GM12878 (cell line): ENCODE measurements around the gene NTM. TPM values are rescaled to one million over a fixed set of nuclear protein-coding genes. Genes with fewer than 3 reads are reported as not detected.

Experiments
- ATAC-seq: fragments of 200-7000 bp; cut with Tn5 transposase; 3 replicates; pipeline ENCODE4 v1.9.1; 2020; ENCODE audit warnings: mild to moderate bottlenecking, moderate library complexity
- BruUV-seq: library from RNA; stranded (reverse); fragments of 400-500 nt; replicated peaks from 2 replicates; lab custom pipeline; 2021; lab: Mats Ljungman, UMichigan
- CTCF ChIA-PET: fragments of 300-600 bp; sonication (Branson Sonifier 250); formaldehyde crosslinking; extraction: SDS; loops from one replicate; lab custom pipeline; 2021; ENCODE audit warnings: inconsistent platforms; lab: Yijun Ruan, JAX
- POLR2A ChIA-PET: fragments of 350-600 bp; formaldehyde crosslinking; extraction: SDS; loops from one replicate; lab custom pipeline; 2021; ENCODE audit warnings: inconsistent platforms; lab: Charles Lee
- RAD21 ChIA-PET: fragments of 300-600 bp; sonication (Branson Sonifier 250); formaldehyde crosslinking; loops from one replicate; lab custom pipeline; 2023; ENCODE audit warnings: antibody characterized with exemption; ENCODE audit not compliant: unreplicated experiment; lab: Charles Lee
- SMC1A ChIA-PET: fragments of 300-600 bp; sonication (Branson Sonifier 250); formaldehyde crosslinking; loops from one replicate; lab custom pipeline; 2023; ENCODE audit not compliant: unreplicated experiment, uncharacterized antibody; lab: Charles Lee
- DNase-seq: peaks from one replicate; pipeline ENCODE4 v3.0.0-alpha.2; 2011; ENCODE audit warnings: low read depth, low spot score
- FAIRE-seq: peaks from 3 replicates; lab custom pipeline; 2011; peaks lifted over from hg19 to GRCh38; lab: Jason Lieb, UNC
- H2AFZ ChIP-seq: 2 replicates; pipeline ENCODE4 v1.6.0; 2011; ENCODE audit warnings: low read depth, low read length, control low read depth; ENCODE audit not compliant: control insufficient read depth
- H3K27ac ChIP-seq: 2 replicates; pipeline ENCODE4 v1.5.1; 2011; ENCODE audit warnings: control low read depth; ENCODE audit not compliant: control insufficient read depth, insufficient read depth
- H3K27me3 ChIP-seq, 2 experiments: replicated peaks in 1 of 2; 2 replicates each; pipeline versions ENCODE4 v1.6.0 to v1.6.1; 2011; ENCODE audit warnings: low read length in 1 of 2; ENCODE audit not compliant: control insufficient read depth in 2 of 2, insufficient read depth in 2 of 2
- H3K36me3 ChIP-seq, 2 experiments: 2 replicates each; pipeline ENCODE4 v1.5.1; 2011; ENCODE audit warnings: low read length in 1 of 2; ENCODE audit not compliant: control insufficient read depth in 2 of 2, insufficient read depth in 2 of 2
- H3K4me1 ChIP-seq: 2 replicates; pipeline ENCODE4 v1.6.1; 2011; ENCODE audit warnings: mild to moderate bottlenecking, low read length, moderate library complexity, mixed read lengths; ENCODE audit not compliant: control insufficient read depth, insufficient read depth
- H3K4me2 ChIP-seq: 2 replicates; pipeline ENCODE4 v1.6.0; 2011; ENCODE audit warnings: control low read depth; ENCODE audit not compliant: control insufficient read depth, insufficient read depth
- H3K4me3 ChIP-seq: fragments of 200-600 bp; sonication (generic); 2 replicates; pipeline ENCODE4 v1.5.1; 2016
- H3K79me2 ChIP-seq: 2 replicates; pipeline ENCODE4 v1.6.0; 2011; ENCODE audit warnings: low read length; ENCODE audit not compliant: control insufficient read depth, insufficient read depth
- H3K9ac ChIP-seq: 2 replicates; pipeline ENCODE4 v1.8.0; 2011; ENCODE audit warnings: low read length, control low read depth, mixed read lengths; ENCODE audit not compliant: control insufficient read depth, insufficient read depth
- H3K9me3 ChIP-seq: replicated peaks from 3 replicates; pipeline ENCODE4 v1.5.1; 2011; ENCODE audit warnings: mild to moderate bottlenecking, low read length; ENCODE audit not compliant: control insufficient read depth, insufficient read depth
- H4K20me1 ChIP-seq: 2 replicates; pipeline ENCODE4 v1.6.0; 2011; ENCODE audit not compliant: control insufficient read depth, insufficient read depth
- BACH1 ChIP-seq: fragments of 450-650 bp; IDR thresholded peaks from 2 replicates; pipeline ENCODE4 v1.6.1; 2017; ENCODE audit warnings: mild to moderate bottlenecking, borderline replicate concordance
- BHLHE40 ChIP-seq, 2 experiments: fragments of 450-650 bp in 1 of 2; IDR thresholded peaks; 2 replicates each; pipeline ENCODE4 v1.6.1; 2011 to 2017; ENCODE audit warnings: low read depth in 2 of 2, borderline replicate concordance in 1 of 2, improper control_type of control experiment in 1 of 2, low read length in 1 of 2, mild to moderate bottlenecking in 1 of 2
- NFXL1 ChIP-seq: fragments of 450-650 bp; IDR thresholded peaks from 2 replicates; pipeline ENCODE4 v1.6.1; 2017; ENCODE audit warnings: antibody characterized with exemption, mild to moderate bottlenecking, borderline replicate concordance
- STAT3 ChIP-seq: IDR thresholded peaks from 2 replicates; pipeline ENCODE4 v1.6.1; 2011; ENCODE audit warnings: low read depth, low read length, improper control_type of control experiment
- ZNF274 ChIP-seq: IDR thresholded peaks from one replicate; pipeline ENCODE4 v1.8.0; 2011; ENCODE audit not compliant: insufficient read length, insufficient read depth
- WGBS: methylation state at CpG from one replicate; pipeline ENCODE4 v1.1.6; 2016; ENCODE audit warnings: low lambda C conversion rate; ENCODE audit not compliant: insufficient replicate concordance, insufficient coverage; ENCODE audit errors: missing lambda C conversion rate; 5-methylcytosine and 5-hydroxymethylcytosine counted together
- in situ Hi-C: fragments of 300-500 bp; cut with MboI; formaldehyde crosslinking; loops from 9 replicates; pipeline ENCODE4 v1.14.3; 2018; ENCODE audit warnings: mixed read lengths
- intact Hi-C: fragments of 100-400 bp; cut with micrococcal nuclease; formaldehyde crosslinking; loops from one replicate; pipeline ENCODE4 v1.14.2; 2022; ENCODE audit not compliant: unreplicated experiment
- polyA plus RNA-seq, 11 experiments: library from polyadenylated mRNA; depleted of rRNA in 4 of 11; unstranded in 6 of 11; stranded (reverse) in 5 of 11; fragments of >200 nt; fragmentation: Nextera tagmentation in 4 of 11; fragmentation: Illumina TruSeq in 1 of 11; extraction: Ambion mirVana in 4 of 11; extraction: Trizol in 1 of 11; gene quantifications; 1 replicate in 1 of 11; 2 replicates in 10 of 11; pipeline versions ENCODE4 v1.2.1 to v1.2.3, GENCODE V29; 2011 to 2016; ENCODE audit warnings: inconsistent platforms in 2 of 11, missing spikeins in 2 of 11, low read depth in 1 of 11
- total RNA-seq, 4 experiments: library from RNA; depleted of rRNA in 3 of 4; stranded (reverse); fragments of >200 nt in 3 of 4; fragmentation: Illumina TruSeq in 1 of 4; extraction: Trizol in 1 of 4; gene quantifications; 2 replicates each; pipeline versions ENCODE4 v1.2.1 to v1.2.3, GENCODE V29; 2013 to 2021
- TF ChIP-seq, protein P1 (sequence below): IDR thresholded peaks from 2 replicates; pipeline ENCODE4 v1.6.1; 2012; ENCODE audit warnings: mild to moderate bottlenecking, low read depth, low read length
- TF ChIP-seq, protein P2 (sequence below): fragments of 450-650 bp; IDR thresholded peaks from 2 replicates; pipeline ENCODE4 v1.6.1; 2016; ENCODE audit warnings: mild to moderate bottlenecking

Gene NTM
- total and polyA plus RNA-seq, 10 of the 15 experiments (the other 5 are each of a cell fraction or from before 2014, with no cell fraction given), result not detected

DNA sequence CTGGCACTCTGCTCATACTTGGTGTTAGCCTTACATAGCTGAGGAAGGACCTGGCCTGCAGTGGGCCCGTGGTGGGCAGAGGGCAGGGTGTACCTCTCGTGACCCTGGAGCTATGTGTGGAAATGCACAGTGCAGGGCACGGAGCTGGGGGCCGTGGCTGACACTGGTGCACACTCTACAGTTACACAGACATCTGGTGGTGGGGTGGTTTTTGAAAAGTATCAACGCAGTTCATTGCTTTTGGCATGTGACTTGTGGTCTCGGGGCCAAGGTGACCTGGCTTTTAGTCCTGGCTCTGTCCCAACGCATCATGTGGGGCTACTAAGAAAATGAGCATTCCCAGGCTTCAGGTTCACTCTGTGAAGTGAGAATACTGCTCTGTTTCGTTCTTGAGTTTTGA, 553.6 kb downstream of the NTM start:
- ChIA-PET POLR2A (no interaction called here), RAD21 (interaction anchor here (1.6 to 1.8 kb wide), 2 partner anchors 31 to 56 kb away, joined by 5 to 6 read pairs; no protein-coding TSS in a partner anchor), SMC1A (interaction anchor here (0.9 kb wide), 1 partner anchor 200 kb away, joined by 3 read pairs; no protein-coding TSS in a partner anchor), CTCF (interaction anchor here (0.9 to 2.3 kb wide), 3 partner anchors 31 to 176 kb away, joined by 4 to 14 read pairs (median 4); no protein-coding TSS in a partner anchor)
- Histone ChIP-seq H3K4me1 (peaks cover 10% of the 10 kb centered on the region; the same call in 1 of the 2 replicates), H3K9ac (no peak overlapping the region), H3K36me3 (no peaks in the 10 kb centered on the region), H3K4me3 (no peak overlapping the region), H4K20me1 (no peaks in the 10 kb centered on the region), H3K4me2 (no peak overlapping the region), H3K27me3 (no peaks in the 10 kb centered on the region; a peak in 2 of 4 replicates), H3K9me3 (no peaks in the 10 kb centered on the region), H2AFZ (no peak overlapping the region), H3K27ac (no peak overlapping the region), H3K79me2 (no peaks in the 10 kb centered on the region)
- ATAC-seq, result peak; percentile 75
- BruUV-seq, result no TSS peak
- TF ChIP-seq ZNF274 (no peak), BHLHE40 (IDR thresholded peaks at IDR 0.05; ENCODE audit: borderline replicate concordance in 1 of 2, low read depth in 2 of 2, low read length in 1 of 2) (peak; percentile 63 to 64; a peak in 3 of 4 replicates)
- intact Hi-C loops (no loop called here), in situ Hi-C loops (no loop called here)
- DNase-seq, result peak; percentile 16
- FAIRE-seq, result no peak
- WGBS, result 17% methylated on average over 8 of the region's 8 CpGs

DNA sequence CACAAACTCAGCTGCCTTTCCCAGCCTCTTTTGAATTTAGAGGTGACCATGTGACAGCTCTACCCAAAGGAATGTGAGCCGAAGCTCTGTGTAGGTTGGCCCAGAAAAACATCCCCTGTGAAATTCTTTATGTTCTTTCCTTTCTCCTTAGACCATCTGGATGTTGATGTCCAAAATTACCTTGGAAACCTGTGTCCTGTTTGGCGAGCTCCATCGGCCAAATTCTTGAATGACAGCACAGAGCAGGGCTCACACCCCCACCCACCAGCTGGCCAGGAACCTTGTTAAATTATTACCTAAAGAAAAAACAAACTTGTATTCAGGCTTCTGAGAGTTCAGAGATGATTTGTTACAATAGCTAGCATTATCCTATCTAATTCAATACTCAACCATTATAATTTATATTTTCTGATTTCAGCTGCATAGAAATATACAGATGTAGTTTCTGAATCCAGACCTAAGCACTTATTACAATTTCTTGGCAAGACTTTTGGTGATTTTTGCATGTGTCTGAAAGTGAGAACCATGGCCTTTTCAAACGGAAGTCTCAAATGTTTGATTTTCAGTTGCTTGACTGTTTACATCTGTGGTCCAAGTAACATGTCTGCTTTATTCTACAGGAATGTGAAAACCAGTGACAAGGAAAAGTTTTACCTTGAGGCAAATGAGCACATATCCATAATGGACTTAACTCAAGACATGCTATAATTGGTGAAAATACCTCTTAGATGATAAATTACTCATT, 554.2 kb downstream of the NTM start:
- POLR2A ChIA-PET, result no interaction called here
- RAD21 ChIA-PET, result interaction anchor here (1.6 to 1.8 kb wide), 2 partner anchors 32 to 57 kb away, joined by 5 to 6 read pairs; no protein-coding TSS in a partner anchor
- Histone ChIP-seq H3K9me3 (no peaks in the 10 kb centered on the region), H2AFZ (no peak overlapping the region), H4K20me1 (no peaks in the 10 kb centered on the region), H3K9ac (no peak overlapping the region), H3K4me2 (no peak overlapping the region), H3K4me1 (peaks cover 10% of the 10 kb centered on the region; the same call in 1 of the 2 replicates), H3K27ac (no peak overlapping the region), H3K36me3 (no peaks in the 10 kb centered on the region), H3K27me3 (no peaks in the 10 kb centered on the region; a peak in 2 of 4 replicates), H3K79me2 (no peaks in the 10 kb centered on the region), H3K4me3 (no peak overlapping the region)
- no TSS peak for BruUV-seq
- DNase-seq (no peak), FAIRE-seq (no peak), ATAC-seq (peak; percentile 56)
- 15% methylated on average over 4 of the region's 4 CpGs for WGBS
- CTCF ChIA-PET, result interaction anchor here (0.8 to 2.3 kb wide), 4 partner anchors 31 to 177 kb away, joined by 3 to 14 read pairs (median 4); no protein-coding TSS in a partner anchor
- SMC1A ChIA-PET, result interaction anchor here (0.9 kb wide), 1 partner anchor 199 kb away, joined by 3 read pairs; no protein-coding TSS in a partner anchor
- in situ Hi-C loops (no loop called here), intact Hi-C loops (no loop called here)
- no peak for TF ChIP-seq STAT3
- no peak for TF ChIP-seq BACH1
- TF ChIP-seq, protein P1, sequence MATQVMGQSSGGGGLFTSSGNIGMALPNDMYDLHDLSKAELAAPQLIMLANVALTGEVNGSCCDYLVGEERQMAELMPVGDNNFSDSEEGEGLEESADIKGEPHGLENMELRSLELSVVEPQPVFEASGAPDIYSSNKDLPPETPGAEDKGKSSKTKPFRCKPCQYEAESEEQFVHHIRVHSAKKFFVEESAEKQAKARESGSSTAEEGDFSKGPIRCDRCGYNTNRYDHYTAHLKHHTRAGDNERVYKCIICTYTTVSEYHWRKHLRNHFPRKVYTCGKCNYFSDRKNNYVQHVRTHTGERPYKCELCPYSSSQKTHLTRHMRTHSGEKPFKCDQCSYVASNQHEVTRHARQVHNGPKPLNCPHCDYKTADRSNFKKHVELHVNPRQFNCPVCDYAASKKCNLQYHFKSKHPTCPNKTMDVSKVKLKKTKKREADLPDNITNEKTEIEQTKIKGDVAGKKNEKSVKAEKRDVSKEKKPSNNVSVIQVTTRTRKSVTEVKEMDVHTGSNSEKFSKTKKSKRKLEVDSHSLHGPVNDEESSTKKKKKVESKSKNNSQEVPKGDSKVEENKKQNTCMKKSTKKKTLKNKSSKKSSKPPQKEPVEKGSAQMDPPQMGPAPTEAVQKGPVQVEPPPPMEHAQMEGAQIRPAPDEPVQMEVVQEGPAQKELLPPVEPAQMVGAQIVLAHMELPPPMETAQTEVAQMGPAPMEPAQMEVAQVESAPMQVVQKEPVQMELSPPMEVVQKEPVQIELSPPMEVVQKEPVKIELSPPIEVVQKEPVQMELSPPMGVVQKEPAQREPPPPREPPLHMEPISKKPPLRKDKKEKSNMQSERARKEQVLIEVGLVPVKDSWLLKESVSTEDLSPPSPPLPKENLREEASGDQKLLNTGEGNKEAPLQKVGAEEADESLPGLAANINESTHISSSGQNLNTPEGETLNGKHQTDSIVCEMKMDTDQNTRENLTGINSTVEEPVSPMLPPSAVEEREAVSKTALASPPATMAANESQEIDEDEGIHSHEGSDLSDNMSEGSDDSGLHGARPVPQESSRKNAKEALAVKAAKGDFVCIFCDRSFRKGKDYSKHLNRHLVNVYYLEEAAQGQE, result no peak
- no peak for TF ChIP-seq NFXL1
- TF ChIP-seq, protein P2, sequence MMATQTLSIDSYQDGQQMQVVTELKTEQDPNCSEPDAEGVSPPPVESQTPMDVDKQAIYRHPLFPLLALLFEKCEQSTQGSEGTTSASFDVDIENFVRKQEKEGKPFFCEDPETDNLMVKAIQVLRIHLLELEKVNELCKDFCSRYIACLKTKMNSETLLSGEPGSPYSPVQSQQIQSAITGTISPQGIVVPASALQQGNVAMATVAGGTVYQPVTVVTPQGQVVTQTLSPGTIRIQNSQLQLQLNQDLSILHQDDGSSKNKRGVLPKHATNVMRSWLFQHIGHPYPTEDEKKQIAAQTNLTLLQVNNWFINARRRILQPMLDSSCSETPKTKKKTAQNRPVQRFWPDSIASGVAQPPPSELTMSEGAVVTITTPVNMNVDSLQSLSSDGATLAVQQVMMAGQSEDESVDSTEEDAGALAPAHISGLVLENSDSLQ, result peak; percentile 28; the same call in 1 of the 2 replicates
